K562 (cell line): ENCODE results near the gene PYGM. TPM values are rescaled to one million over a fixed set of nuclear protein-coding genes. Genes with fewer than 3 reads are reported as not detected.

Experiments
- ELF4 ChIP-seq: fragments of 450-650 bp; formaldehyde crosslinking; IDR thresholded peaks from 2 replicates; pipeline ENCODE4 v1.4.0; 2022; ENCODE audit warnings: missing genetic modification characterization
- HDAC6 ChIP-seq: IDR thresholded peaks from 2 replicates; pipeline ENCODE4 v1.6.1; 2012; ENCODE audit warnings: low read depth, mild to moderate bottlenecking, control low read depth, inconsistent platforms, low read length, moderate library complexity
- HDAC8 ChIP-seq: fragments of 450-650 bp; IDR thresholded peaks from 2 replicates; pipeline ENCODE4 v1.6.1; 2016; ENCODE audit warnings: mild to moderate bottlenecking, missing genetic modification characterization, moderate library complexity, missing compliant biosample characterization
- HMGN3 ChIP-seq: IDR thresholded peaks from 2 replicates; pipeline ENCODE4 v1.6.1; 2011; ENCODE audit warnings: borderline replicate concordance, low read depth, mild to moderate bottlenecking, mixed read lengths, low read length; ENCODE audit not compliant: insufficient read length; ENCODE audit errors: extremely low read depth
- HNRNPUL1 ChIP-seq: fragments of 200-400 bp; formaldehyde crosslinking; IDR thresholded peaks from 2 replicates; pipeline ENCODE4 v1.6.1; 2017; ENCODE audit warnings: low read length
- KAT2B ChIP-seq: IDR thresholded peaks from one replicate; pipeline ENCODE4 v1.6.1; 2012; ENCODE audit warnings: low read depth, mild to moderate bottlenecking, control low read depth, inconsistent platforms, low read length, moderate library complexity
- NCOA4 ChIP-seq: fragments of 450-650 bp; IDR thresholded peaks from 2 replicates; pipeline ENCODE4 v1.6.1; 2018; ENCODE audit warnings: mild to moderate bottlenecking; ENCODE audit not compliant: partially characterized antibody
- SMARCE1 ChIP-seq: fragments of 450-650 bp; IDR thresholded peaks from 2 replicates; pipeline ENCODE4 v1.7.1; 2016; ENCODE audit warnings: mild to moderate bottlenecking
- ZFP30 ChIP-seq: fragments of 250-450 bp; sonication (Bioruptor Pico); IDR thresholded peaks from 2 replicates; pipeline ENCODE4 v1.8.0; 2022; ENCODE audit warnings: moderate library complexity, mild to moderate bottlenecking, inconsistent platforms, borderline replicate concordance
- polyA plus RNA-seq, 8 experiments: library from polyadenylated mRNA; depleted of rRNA in 4 of 8; stranded (reverse) in 5 of 8; unstranded in 3 of 8; fragments of >200 nt; fragmentation: Nextera tagmentation in 2 of 8; fragmentation: Illumina TruSeq in 1 of 8; extraction: Ambion mirVana in 2 of 8; extraction: Trizol in 1 of 8; gene quantifications; 2 replicates each; pipeline versions ENCODE4 v1.2.1 to v1.2.3, GENCODE V29; 2011 to 2014; ENCODE audit warnings: inconsistent platforms in 1 of 8, missing spikeins in 1 of 8
- total RNA-seq, 7 experiments: library from RNA; depleted of rRNA in 6 of 7; stranded (reverse); fragments of >200 nt in 6 of 7; fragmentation: Illumina TruSeq in 2 of 7; extraction: Trizol in 2 of 7; gene quantifications; 2 replicates each; pipeline versions ENCODE4 v1.2.1 to v1.2.3, GENCODE V29; 2011 to 2021; ENCODE audit warnings: low replicate concordance in 1 of 7
- TF ChIP-seq, protein P1 (sequence below): sonication (generic); formaldehyde crosslinking; IDR thresholded peaks from 2 replicates; pipeline ENCODE4 v1.8.1; 2023; ENCODE audit warnings: mild to moderate bottlenecking, missing genetic modification reagents

Gene PYGM
- total and polyA plus RNA-seq, 9 of the 15 experiments (the other 6 are each of a cell fraction or from before 2014, with no cell fraction given): 0.07 to 1.5 (median 0.68) TPM

DNA sequence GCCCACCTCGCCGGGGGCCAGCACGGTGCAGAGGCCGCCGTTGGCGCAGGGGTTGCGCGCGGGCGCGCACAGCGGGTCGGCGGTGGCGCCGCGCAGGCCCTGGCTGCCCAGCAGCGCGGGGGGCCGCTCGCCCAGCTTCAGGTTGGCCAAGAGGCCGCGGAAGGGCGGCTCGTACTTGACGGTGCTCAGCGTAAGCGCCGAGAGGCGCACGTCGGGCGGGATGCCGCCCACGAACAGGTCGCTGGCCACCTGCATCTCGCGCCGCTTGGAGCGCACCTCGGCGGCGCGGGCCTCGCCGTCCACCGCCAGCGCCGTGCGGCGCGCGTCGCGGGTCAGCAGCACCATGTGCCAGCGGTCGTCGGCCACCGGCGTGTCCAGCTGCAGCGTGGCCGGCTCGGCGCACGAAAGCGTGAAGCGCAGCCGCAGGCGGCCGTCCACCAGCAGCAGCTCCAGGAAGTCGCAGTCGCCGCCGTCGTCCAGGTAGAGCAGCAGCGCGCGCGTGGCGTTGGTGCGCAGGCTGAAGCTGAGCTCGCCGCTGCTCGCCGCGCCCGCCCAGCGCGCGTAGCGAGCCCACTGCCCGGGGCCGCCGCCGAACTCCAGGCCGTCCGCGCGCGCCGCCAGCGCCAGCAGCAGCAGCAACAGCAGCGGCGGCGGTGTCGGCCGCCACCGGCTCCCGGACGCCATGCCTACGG is 46.6 kb downstream of the PYGM start (continued):
- TF ChIP-seq HDAC8 (tag) (no peak), HNRNPUL1 (no peak), ZFP30 (CRISPR knock-in tag) (no peak), KAT2B (no peak), HMGN3 (peak; percentile 15), ELF4 (CRISPR knock-in tag) (no peak), HDAC6 (0 out of 2 replicates have a peak, but pooled peaks have one; percentile 33), SMARCE1 (no peak), NCOA4 (no peak)
- TF ChIP-seq, protein P1, sequence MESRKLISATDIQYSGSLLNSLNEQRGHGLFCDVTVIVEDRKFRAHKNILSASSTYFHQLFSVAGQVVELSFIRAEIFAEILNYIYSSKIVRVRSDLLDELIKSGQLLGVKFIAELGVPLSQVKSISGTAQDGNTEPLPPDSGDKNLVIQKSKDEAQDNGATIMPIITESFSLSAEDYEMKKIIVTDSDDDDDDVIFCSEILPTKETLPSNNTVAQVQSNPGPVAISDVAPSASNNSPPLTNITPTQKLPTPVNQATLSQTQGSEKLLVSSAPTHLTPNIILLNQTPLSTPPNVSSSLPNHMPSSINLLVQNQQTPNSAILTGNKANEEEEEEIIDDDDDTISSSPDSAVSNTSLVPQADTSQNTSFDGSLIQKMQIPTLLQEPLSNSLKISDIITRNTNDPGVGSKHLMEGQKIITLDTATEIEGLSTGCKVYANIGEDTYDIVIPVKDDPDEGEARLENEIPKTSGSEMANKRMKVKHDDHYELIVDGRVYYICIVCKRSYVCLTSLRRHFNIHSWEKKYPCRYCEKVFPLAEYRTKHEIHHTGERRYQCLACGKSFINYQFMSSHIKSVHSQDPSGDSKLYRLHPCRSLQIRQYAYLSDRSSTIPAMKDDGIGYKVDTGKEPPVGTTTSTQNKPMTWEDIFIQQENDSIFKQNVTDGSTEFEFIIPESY: peak; percentile 80; the same call in 1 of the 2 replicates
- TF ChIP-seq, all 486 proteins: peak for 4
